Glomerular visceral epithelial cell (primary cell): ENCODE data around the gene SIRT7.

ENCODE experiments used
- DNase-seq: peaks from one replicate; pipeline ENCODE4 v3.0.0-alpha.2; 2016; ENCODE audit errors: extremely low spot score

The SIRT7 gene

DNA sequence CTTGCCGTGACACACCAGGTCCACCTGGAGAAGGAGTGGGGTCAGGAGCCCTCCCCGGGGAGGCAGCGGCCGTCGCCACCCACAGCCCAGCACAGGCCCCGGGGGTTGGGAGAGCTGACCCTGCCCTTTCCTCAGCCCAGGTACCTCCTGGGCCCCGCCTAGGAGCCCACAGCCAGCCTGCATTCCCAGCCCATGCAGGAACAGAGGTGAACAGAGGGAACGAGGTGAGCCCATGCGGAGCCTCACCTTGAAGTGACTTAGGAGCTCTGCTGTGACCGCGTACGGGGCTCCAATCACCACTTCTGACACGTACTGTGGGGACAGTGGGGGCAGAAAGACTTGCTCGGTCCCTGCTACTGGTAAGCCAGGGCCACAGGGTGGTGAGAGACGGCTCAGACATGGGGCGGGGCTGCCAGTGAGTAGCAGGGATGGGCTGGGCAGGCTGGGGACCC lies 12.5 kb downstream of the SIRT7 start:
- DNase-seq = no peak

DNA sequence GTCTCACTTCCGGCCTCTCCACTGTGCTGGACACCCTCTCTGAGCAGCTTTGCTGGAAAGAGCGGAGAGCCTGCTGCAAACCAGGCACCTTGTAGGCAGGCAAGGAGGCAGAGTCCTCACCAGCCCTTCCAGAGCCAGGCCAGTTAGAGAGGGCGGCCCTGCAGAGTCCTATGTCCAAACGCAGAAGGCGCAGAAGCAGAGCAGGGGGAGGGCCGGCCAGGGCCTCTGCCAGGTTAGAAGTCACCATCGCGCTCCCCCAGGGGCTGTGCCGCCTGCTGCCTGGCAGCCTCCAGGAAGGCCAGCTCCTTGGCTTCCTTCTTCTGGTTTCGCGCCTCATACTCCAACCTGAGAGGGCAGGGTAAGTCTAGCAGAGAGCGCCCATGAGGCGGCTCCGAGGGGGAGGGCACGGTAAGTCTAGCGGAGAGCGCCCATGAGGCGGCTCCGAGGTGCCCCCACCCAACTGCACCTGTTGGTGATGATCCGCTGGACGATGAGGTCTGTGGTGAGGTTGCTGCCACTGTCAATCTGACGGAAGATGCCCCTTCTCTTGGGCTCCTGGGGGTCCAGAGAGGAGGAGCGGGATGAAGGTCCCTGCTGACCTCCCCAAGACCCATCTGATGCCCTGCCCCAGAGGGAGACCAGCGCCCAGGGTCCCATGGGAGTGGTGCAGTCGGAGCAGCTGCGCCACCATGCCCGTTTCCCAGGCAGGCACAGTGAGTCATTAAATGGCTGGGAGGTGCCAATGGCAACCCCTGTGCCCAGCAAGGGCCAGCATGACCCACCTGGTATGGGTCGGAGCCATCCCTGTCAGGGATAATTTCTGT lies 13.2 kb downstream of the SIRT7 start:
- DNase-seq = no peak

DNA sequence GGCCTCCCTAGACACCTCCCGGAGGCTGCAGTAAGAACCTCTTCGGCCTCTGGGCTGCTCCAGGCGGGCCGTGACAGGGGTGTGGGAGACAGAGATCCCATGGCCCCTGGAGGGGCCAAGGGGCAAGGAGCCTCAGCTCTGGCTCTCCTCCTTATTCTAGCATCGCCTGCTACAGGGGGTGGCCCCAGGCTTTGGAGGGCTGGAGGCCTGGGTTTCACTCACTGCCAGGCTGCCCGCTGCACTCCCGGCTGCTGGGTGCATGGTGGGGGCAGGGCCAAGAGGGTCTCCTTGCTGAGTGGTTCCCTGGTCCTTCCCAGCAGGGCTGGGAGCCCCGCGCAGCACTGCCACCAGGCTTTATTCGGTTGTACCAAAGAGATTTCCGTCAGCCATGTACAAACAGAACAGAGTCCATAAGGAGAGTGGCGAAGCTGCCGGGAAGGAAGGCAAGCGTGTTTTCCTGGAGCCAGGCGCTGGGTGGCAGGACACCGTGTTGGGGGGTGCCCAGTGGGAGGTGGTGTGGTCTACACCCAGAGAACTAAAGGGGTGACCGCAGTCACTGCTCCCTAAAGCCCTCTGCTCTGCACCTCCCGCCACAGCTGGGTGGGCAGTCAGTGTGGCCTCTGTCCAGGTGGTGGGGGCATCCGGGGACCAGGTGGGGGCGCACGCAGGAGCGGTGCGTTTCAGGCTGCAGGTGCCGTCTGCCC lies 13.9 kb downstream of the SIRT7 start:
- DNase-seq = no peak

DNA sequence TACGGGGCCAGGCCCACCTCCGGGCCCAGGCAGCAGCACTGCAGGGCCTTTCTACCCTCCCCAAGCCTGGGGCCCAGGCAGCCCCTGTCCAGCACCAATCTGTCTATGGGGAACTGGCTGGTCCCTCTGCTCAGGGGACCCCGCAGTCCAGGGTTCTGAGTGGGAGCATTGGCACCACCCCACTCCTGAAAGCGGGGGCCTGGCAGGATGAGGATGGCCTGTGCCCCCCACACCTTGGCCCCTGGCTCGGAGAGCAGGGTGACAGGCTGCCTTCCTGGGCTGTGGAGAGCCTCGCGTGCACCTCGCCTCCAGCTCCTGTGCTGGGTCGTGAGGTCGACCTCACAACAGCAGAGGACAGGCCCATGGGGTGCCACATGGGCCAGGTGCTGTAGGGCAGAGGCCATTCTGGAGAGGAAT lies 14.6 kb downstream of the SIRT7 start:
- no peak for DNase-seq

DNA sequence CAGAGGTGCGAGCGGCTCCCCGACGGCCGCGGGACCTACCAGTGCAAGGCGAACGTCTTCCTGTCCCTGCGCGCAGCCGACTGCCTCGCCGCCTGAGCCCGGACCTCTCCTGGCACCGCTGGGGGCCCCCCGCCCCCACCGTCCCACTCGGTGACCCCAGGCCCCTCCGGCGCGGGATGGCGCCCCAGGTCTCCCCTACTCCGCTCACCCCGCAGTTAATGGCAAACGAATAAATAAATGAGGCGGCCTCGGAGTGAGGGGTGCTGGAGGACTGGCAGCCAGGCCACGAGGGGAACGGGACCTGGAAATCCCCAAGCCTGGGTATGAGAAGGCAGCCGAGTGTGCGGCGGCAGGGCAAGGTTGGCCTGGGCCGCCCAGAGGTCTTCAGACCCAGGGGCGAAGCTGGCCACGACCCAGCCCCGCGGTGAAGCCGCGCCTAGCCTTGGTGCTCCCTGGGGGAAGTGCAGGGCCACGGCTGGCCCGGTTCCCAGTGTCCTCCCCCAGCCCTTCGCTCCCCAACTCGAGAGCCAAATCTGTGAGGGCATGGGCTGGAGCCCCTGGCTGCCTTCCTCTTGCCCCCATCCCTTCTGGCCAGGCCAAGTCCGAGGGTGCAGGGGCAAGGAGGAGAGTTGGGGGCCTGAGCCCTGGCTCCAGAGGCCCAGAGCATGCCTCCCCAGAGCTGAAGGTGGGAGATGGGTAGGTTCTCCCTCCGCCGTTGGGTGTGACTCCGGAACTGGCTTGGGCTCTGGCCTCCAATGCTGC lies 15.1 kb downstream of the SIRT7 start:
- no peak for DNase-seq

DNA sequence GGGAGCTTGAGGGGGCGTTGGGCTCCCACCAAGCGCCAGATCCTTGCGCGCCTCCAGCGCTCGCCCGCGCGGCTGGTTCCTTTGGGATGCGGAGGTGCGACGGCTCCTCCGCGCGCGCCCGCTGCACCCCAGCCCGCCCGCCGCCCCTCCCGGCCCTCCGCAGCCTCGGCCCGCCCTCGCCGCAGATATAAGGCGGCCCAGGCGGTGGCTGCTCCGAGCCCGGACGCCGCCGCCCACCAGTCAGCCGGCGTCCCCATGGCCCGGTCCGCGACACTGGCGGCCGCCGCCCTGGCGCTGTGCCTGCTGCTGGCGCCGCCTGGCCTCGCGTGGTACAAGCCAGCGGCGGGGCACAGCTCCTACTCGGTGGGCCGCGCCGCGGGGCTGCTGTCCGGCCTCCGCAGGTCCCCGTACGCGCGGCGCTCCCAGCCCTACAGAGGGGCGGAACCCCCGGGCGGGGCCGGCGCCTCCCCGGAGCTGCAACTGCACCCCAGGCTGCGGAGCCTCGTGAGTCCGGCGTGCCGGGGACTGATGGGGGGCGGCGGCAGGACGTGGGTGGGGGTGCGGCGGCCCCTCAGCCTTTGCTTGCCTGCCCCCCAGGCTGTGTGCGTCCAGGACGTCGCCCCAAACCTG lies 15.8 kb downstream of the SIRT7 start, which contains the start of gene NPB:
NPB (plus strand) TSS at position 216 of the 630 bp plus-strand sequence; CDS start at position 256, 40 bp downstream.
- no peak for DNase-seq

DNA sequence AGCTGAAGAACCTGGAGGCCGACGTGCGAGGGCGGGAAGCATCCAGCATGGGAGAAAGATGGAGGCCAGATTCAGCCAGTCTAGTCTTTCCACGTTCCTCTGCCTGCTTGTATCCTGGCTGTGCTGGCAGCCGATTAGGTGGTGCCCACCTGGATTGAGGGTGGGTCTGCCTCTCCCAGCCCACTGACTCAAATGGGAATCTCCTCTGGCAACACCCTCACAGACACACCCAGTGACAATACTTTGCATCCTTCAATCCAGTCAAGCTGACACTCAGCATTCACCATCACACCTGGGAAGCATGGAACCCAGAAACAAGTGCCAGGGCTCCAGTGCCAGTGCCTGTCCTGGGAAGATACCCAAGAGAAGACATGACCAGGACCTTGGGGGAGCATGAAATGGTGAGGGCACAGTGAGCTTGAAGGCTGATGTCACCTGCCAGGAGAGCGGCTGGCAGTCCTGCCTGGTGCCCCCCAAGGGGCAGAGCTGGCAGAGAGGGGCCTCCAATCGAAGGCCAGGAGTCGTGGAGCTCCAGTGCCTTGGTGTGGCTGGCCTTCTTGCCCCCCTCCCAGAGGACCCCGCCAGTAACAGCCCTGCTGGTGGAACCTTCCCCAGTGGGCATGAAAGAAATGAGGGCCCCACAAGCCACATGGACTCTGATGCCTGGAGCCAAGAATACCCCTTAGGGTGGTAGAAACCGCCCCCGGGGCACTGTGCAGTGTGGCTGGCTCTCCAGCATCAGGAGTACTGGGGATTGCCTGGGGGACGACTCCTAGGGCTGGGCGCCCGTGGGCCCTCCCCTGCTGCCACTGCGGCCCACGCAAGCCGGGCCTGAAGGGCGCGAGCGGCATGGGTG lies 16.6 kb downstream of the SIRT7 start:
- DNase-seq = no peak

DNA sequence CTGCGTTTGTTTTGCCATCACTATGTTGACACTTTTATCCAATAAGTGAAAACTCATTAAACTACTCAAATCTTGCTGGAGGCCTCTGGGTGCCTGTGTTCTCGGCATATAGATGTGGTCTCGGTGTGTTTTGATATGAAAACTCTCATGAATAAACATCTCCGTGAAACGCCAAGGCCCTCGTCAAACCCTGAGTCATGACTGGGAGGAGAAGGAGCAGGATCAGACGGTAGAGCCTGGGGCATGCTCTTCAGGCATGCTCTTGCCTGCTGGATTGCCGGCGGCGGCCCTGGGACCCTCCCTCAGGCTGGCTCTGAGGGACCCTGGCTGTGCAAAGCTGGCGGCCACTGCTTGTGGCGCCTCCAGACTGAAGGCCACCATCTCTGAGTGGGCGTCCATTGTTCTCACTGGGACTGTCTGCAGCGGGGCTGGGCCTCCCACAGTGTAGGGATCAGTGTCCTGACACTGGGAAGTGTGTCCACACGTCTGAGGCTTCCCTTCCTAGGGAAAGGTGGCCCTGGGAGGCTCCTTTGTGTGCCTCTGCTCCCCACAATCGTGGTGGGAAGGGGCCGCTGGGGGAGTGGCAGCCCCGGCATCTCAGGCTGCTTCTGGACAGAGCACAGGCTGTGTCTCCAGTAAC lies 17.7 kb downstream of the SIRT7 start:
- no peak for DNase-seq

DNA sequence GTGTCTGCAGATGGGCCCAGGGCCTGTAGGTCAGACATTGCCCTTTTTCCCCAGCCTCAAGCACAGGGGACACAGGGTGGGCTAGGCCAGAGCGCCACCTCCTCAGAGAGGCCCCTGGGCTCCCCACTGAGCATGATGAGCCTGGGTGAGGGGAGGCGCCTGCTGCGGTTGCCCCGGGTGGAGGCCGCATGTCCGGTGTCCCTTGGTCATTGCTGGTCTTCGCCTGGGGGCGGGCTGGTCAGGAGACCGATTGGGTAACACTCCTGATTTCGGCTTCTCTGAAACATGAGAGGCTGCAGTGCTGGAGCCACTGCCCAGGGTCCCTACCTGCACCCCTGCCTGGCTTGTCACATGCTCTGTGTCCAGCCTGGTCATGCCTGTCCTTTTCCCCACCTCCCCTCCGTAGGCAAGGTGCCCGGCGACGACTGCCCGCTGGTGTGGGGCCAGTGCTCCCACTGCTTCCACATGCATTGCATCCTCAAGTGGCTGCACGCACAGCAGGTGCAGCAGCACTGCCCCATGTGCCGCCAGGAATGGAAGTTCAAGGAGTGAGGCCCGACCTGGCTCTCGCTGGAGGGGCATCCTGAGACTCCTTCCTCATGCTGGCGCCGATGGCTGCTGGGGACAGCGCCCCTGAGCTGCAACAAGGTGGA lies 18.3 kb downstream of the SIRT7 start:
- no peak for DNase-seq

DNA sequence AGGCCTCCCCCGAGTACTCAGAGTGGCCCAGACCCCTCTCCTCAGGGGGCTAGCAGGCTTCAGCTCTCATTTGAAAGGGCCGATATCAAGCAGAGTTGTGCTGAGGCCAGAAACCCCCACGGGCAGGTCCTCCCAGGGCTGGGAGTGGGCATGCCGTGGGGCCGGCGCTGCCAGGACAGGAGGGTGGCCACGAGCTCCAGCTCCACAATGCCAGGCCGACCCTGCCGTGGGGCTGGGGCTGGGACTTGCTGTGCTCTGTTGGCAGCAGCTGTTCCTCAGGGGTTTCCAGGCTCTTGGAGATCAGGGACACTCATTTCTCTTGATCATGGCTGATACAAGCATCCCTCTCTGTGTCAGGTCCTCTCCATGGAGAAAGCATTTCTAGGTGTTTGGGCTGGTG lies 19.1 kb downstream of the SIRT7 start:
- no peak for DNase-seq

DNA sequence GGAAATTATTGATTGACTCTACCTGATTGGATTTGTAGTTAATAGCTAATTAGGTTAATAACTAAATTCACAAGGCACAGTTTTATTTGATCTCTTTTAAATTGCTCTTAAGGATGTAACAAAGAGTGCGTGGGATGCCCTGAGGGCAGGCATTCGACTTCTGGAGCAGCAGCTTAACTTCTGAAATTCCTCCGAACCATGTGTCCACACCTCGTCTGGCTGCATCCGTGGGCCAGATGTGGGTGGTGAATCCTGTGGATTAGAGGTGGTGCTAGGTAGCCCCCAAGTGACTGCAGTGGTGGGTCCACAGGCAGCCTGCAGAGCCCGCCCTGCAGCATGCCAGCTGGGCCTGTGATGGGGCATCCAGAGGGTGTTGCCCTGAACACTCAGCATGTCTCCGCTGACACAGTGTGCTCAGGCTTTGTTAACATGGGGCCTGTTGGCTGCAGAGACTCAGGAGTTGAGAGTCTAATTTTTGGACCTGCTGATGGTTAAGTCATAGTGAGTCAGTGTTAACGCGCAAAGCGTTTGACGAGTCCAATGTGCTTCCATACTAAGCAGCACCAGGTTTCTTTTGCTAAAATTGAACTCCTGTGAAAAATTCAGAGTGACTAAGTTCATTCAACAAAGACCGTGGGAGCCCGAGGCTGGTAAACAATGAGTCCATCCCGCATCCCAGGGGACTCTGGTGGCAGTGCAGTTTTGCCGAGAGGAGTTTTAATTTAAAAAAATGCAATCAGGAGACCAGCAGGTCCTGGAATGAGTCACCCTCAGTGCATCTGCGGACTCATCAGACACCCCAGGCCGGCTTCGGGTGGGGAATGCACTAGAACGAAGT lies 19.7 kb downstream of the SIRT7 start:
- DNase-seq = peak; percentile 56

DNA sequence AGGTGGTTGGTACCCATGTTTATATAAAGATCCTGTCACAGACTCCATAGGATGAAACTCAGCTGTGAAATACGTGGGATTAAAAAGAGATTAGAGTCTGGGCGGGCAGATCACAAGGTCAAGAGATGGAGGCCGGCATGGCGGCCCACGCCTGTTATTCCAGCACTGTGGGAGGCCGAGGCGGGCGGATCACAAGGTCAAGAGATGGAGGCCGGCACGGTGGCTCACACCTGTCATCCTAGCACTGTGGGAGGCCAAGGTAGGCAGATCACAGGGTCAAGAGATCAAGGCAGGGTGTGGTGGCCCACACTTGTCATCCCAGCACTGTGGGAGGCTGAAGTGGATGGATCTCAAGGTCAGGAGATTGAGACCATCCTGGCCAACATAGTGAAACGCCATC lies 22.6 kb downstream of the SIRT7 start:
- no peak for DNase-seq

DNA sequence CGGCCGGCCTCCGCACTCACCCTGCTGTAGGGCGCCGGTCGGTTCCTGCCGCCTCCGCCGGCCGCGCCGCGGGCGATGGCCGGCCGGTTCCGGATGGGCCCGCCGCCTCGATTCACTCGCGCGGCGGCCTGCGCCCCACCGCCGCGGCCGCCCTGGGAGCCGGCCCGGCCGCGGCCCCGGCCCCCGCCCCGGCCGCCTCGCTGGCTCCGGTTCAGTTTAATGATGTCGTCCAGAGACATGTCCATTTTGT lies 26.7 kb downstream of the SIRT7 start:
- DNase-seq = no peak

DNA sequence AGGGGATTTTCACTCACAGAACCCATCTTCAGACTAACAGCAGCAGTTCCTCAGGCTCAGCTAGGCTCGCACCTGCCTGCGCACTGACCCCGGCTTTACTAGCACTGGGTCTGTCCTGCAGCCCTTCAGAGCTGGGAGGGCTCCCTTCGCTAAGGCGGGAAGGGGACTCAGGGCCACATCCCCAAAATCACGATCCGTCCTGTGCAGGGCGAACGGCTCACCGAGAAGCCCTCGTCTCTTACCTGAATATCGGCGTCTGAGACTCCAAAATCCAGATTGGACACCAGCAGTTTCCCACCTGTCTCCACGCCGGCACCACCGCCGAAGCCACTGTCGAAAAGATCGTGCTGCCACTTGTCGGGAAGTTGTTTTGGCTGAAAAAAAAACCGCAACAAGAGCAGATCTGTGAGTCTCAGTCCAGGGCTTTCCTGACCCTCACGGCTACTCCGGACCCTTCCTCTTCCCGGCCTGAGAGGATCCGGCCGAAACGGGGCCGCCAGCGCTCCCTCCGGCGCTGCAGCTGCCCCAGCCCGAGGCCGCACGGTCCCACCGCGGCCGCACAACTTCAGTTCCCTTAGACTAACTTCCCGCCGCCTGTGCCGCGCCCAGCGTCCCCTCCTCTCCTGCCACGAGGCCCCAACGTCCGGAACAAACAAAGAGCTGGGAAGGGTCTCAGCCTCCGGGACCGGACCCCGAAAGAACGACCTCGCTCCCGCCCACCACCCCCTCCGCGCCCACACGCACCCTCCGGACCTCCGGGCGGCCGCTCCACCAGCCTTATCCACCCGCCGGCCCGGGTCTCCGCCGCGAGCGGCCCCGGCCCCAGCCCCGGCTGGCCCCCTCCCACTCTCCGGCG lies 27.3 kb downstream of the SIRT7 start:
- DNase-seq = no peak

DNA sequence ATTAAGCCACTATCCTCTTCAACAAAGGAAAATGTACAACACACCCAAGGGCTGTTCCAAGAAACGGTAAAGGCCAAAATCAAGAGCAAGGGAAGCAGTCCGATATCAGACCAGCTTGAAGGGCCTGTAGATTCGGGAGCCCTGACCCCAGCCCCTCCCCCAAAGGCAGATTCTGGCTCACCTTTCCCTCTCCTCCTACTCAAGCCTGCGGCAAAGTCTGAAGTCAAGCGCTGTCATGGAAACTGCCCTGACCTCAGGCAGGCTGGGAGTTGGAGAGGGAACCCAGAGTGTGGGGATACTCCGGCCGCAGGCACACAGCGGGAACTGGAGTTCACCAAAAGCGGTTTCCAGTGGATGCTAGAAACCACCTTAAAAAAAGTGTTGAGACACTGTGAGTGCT lies 28.4 kb downstream of the SIRT7 start:
- DNase-seq = no peak

DNA sequence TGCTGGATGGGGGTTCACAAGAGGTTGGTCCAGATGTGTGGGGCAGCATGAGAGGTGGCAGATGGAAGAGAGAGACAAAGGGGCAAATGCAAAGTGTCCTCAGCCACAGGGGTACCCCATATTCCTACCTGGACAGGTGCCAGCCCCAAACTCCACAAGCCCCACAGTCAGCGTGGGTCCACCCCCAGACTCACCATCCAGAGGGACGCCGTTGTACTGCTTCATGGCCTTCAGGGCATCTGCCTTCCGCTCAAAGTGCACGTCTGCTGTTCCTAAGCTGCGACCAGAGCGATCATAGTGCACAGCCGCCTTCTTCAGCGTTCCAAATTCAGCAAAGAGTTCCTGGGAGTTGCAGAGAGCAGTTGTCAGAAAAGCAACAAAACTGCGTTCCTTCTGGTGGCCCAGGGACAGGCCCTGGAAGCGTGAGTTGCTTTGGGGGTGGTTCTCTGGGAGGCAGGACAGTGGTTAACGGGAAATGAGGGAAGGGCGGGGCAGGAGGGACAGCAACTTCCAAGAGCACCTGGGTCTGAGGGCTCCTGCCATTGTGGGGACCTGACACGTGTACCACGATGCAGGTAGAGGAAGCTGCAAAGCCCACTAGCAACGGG lies 28.9 kb downstream of the SIRT7 start:
- DNase-seq = no peak

DNA sequence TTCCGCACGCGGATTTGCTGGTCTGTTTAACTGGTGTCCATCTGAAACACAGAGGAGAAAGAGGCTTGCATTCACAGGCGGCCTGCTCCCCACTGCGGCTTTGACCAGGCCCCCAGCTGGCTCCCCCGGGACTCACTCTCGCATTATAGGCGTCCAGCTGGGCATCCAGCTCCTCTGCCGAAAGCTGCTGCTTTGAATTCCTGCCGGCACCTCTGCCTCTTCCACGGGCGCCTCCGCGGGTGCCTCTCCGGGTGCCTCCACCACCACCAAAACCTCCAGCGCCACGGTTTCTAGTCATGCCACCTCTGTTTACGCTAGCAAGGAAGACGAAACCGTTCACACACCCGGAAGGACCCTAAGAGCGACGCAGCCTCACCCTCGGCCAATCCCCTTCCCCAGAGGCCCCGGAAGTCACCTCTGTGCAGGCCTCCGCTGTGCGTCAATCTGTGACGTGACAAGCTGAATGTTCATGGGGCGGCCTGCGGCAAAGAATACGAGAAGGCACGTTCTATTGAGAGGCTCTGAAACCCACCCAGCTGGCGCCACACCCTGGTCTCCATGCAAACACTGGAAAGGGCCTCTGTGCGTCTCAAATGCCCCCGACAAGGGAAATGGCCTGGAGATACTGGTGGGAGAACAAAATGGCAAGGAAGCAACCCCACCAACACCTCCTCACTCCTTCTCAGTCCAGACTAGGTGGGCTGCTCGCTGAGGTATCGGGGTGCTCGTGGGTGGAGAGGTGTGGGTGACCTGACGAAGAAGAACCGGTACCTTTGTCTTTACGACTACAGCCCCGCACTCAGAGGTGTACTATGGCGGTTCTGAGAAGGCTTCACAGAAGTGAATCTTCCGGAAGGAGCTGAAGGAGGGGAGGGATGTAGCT lies 29.6 kb downstream of the SIRT7 start:
- no peak for DNase-seq
